GM19468 (cell line): ENCODE results near the gene PINLYP.
A peak's percentile ranks its signal among the peaks of the same experiment; 100 is the strongest.
"Not testable (repeated sequence)": the region's sequence is repeated elsewhere in the genome, so short reads cannot be mapped to it uniquely, and the experiment has no call there.

ENCODE experiments used
- ATAC-seq: cut with Tn5 transposase; IDR thresholded peaks from one replicate; pipeline ENCODE4 v1.9.1; 2021; ENCODE audit warnings: mild to moderate bottlenecking, moderate library complexity, moderate number of reproducible peaks; ENCODE audit not compliant: unreplicated experiment; ENCODE audit errors: extremely low read depth

The PINLYP gene

GRCh38 chr19:43575955-43576878 lies 616 bp downstream of the PINLYP start:
- no peak for ATAC-seq

- no peak for ATAC-seq
Measured at GRCh38 chr19:43578787-43579186, 3.2 kb downstream of the PINLYP start.

GRCh38 chr19:43581467-43581866 lies 5.9 kb downstream of the PINLYP start:
- ATAC-seq: no peak

DNA sequence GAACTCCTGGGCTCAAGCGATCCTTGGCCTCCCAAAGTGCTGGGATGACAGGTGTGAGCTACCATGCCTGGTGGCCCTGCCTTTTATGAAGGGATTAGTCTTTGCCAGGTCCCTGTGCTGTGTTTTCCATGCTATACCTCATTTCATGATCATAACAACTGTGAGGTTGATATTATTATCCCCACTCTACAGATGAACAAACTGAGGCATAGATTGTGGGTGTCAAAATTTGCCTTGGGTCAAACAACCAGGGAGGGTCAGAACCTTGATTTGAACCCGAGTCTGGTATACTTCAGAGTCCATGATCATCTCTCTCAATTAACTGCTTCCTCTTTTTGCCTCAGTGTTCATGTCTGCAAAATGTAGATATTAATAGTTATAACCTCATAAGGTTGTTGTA lies 6.9 kb downstream of the PINLYP start:
- no peak for ATAC-seq

- no peak for ATAC-seq
Measured at GRCh38 chr19:43584484-43584883, 8.9 kb downstream of the PINLYP start.

DNA sequence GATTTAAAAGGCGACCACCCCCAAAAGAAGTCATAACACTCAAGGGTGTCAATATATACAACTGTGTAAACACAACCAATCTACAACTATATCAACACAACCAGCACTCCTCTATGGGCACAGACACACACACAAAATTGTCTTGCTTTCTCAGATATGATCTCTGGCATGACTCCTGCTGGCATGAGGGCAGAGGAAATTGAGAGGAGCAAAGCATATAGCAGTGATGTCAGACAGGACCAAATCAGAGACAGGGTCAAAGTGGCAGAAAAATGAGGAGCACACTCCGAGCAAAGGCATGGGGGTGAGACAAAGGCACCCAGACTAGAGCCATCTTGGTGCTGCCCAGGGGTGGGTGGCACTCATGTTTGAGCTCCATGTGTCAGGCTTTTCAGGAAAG lies 10.7 kb downstream of the PINLYP start:
- ATAC-seq: no peak

DNA sequence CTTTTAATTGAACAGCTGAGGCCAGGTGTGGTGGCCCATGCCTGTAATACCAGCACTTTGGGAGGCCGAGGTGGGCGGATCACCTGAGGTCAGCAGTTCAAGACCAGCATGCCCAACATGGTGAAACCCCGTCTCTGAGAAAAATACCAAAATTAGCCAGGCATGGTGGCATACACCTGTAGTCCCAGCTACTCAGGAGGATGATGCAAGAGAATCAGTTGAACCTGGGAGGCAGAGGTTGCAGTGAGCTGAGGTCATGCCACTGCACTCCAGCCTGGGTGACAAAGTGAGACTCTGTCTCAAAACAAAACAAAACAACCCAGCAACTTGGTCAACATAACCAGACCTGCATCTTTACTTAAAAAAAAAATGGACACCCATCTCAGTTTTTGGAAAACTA lies 11.4 kb downstream of the PINLYP start:
- not testable (repeated sequence) for ATAC-seq

DNA sequence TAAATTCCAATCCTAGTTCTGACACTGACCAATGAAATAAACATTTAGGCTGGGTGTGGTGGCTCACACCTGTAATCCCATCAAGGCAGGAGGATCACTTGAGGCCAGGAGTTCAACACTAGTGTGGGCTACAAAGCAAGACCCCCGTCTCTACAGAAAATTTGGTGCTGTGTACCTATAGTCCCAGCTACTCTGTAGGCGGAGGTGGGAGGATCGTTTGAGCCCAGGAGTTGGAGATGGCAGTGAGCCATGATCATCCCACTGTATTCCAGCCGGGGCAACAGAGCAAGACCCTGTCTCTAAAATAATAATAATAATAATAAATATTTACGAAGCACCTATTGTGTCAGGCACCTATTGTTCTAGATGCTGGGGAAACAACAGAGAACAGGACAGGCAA lies 13.7 kb downstream of the PINLYP start:
- no peak for ATAC-seq

DNA sequence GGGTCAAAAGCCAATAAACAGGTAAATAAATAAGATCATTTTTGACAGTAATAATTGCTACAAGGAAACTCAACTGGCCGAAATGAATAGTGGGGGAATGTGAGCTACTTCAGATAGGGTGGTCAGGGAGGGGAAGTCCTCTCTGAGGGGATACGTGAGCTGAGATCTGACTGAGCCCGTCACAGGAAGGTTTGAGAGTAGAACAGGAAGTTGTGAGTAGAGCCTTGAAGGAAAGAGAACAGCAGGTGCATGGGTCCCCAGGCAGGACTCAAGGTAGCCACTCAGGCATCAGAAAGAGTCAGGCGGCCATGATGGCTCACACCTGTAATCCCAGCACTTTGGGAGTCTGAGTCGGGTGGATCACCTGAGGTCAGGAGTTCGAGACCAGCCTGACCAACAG lies 14.1 kb downstream of the PINLYP start:
- no peak for ATAC-seq

DNA sequence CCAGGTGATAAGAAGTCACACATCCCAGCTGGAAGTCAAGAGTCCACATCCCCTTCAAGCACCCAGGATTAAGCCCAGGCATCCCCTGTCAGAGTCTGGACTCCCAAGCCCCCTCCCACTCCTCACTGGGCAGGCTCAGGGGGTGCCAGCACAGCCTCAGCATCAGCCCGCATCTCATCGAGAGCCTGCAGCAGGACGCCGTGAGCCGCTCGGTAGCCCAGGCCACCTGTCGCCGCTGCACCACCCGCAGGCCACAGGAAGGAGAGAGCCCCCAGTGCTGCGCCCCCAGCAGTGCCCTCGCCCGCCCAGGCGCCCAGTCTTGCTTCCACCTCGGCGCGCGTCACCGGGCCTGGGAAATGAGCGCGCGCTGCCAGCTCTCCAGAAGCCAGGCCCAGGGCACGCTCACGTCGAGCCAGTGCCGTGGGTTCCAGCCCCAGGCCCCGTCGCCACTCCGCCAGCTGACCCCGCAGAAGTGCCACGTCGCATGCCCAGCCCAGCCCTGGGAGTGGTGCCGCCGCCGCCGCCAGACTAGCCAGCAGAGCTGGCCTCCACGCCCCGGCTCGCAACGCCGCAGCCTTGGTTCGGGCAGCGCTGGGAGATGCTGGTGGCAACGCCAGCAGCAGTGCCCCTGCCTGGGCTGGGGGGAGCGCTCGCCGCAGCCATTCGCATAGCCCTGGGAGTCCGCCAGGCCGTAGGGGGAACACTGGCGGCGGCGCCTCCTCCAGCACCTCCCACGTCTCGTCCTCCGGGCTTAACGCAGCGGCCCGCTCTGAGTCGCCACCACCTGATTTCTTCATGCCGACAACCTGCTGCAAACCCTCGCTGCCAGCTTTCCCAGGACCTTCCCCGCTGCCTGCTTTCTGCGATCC lies 16.5 kb downstream of the PINLYP start:
- ATAC-seq: no peak

- ATAC-seq: no peak
Measured at GRCh38 chr19:43592800-43593350, 17.3 kb downstream of the PINLYP start.

- ATAC-seq: no peak
Measured at GRCh38 chr19:43594081-43594697, 18.6 kb downstream of the PINLYP start.

DNA sequence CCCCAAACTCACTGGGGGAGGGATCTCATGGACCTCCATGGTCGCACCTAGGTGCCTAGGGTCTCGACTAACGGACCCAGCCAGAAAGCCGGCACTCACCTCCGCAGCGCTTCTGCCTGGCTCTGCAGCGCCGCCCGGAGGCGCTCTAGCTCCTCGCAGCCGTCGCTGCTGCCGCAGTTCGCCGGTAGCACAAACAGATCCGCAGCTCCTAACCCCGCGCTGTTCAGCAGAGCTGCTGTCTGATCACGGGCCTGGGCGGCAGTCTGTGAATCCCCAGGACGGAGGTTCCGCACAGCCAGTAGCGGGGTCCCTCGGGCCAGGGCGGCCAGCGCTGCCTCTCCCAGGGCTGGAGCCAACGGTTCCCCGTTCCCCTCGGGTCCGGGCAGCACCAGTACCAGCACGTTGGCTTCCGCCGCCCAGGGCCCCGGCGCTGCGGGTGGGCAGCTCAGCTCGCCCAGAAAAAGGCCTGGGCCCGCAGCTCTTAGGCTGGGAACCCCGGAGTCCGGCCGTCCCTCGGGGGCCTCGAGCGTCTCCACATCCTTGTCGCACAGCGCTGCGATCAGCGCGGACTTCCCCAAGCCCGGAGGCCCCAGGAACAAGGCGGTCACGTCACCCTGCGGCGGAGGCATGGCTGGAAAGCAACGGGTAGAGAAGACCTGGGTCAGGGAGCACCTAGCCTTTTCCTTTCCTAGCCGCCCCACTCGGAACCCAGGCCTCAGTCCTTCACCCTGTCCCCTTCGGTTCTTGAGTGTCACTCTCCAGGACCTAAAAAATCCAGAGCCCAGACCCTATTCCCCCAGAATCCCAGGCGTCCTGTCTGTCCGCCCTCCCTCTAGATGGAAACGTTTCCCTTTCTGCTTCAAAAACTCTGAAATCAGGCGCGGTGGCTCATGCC lies 19.4 kb downstream of the PINLYP start:
- no peak for ATAC-seq

- no peak for ATAC-seq
Measured at GRCh38 chr19:43595605-43595998, 20.0 kb downstream of the PINLYP start.

- ATAC-seq: peak; percentile 80
Measured at GRCh38 chr19:43595999-43596841, 20.6 kb downstream of the PINLYP start, which contains the start of the genes IRGQ and ZNF576. Gene IRGQ (minus strand): TSS chr19:43596134. CDS start chr19:43595338, 796 bp downstream. Gene ZNF576 (plus strand): TSS chr19:43596595. CDS start chr19:43597109, 514 bp downstream.

- ATAC-seq: no peak
Measured at GRCh38 chr19:43596842-43597461, 21.4 kb downstream of the PINLYP start.

GRCh38 chr19:43597876-43598275 lies 22.3 kb downstream of the PINLYP start:
- ATAC-seq: no peak
